ENCODE measurements around the gene ZNF185.

DNA sequence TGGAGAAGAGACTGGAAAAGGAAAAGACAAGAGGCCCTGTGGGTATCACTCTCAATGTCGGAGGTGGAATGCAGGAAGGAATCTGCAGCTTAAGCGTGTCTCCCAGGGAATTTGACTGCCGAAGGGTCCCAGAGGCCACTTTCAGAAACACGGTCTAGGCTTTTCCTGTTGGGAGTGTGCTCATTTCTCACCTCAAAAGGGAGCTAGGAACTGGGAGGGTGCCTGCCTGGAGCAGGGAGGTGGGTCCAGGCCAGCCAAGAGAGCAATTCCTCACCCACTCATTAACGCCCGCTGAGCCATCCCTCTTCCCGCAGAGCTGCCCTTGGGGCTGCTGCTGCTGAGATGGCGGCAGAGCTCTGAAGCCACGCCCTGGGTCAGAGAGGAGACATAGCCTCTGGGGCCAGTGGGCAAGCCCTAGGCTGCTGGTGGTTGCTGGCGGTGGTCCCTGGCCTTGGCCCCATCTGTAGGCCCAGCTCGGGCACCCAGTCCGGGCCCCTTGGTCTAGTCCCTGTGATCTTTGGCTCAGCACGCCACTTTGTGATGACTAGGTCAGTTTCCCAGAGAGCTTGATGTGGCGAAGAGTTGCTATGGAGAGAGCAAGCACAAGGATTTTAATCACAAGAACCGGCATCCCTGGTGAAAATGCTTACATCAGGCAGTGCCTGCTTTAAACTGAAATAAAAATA lies 4.1 kb downstream of the ZNF185 start:
- TF ChIP-seq POLR2AphosphoS5 (IDR thresholded peaks at IDR 0.05; ENCODE audit: insufficient read depth, low read depth, low read length) = no peak
- TF ChIP-seq, protein P1, sequence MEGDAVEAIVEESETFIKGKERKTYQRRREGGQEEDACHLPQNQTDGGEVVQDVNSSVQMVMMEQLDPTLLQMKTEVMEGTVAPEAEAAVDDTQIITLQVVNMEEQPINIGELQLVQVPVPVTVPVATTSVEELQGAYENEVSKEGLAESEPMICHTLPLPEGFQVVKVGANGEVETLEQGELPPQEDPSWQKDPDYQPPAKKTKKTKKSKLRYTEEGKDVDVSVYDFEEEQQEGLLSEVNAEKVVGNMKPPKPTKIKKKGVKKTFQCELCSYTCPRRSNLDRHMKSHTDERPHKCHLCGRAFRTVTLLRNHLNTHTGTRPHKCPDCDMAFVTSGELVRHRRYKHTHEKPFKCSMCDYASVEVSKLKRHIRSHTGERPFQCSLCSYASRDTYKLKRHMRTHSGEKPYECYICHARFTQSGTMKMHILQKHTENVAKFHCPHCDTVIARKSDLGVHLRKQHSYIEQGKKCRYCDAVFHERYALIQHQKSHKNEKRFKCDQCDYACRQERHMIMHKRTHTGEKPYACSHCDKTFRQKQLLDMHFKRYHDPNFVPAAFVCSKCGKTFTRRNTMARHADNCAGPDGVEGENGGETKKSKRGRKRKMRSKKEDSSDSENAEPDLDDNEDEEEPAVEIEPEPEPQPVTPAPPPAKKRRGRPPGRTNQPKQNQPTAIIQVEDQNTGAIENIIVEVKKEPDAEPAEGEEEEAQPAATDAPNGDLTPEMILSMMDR (IDR thresholded peaks at IDR 0.05; ENCODE audit: extremely low read depth in 1 of 2, insufficient read depth in 1 of 2, low read depth in 1 of 2, low read length in 2 of 2) = no peak
- TF ChIP-seq POLR2A (IDR thresholded peaks at IDR 0.05; ENCODE audit: low read depth, low read length) = no peak

Measured in endothelial cell of umbilical vein (primary cell).